Activated CD8-positive, alpha-beta T cell treated with anti-CD3 and anti-CD28 coated beads for 36 hours (primary cell): ENCODE measurements around the gene WDR70. TPM values are rescaled to one million over a fixed set of nuclear protein-coding genes. Genes with fewer than 3 reads are reported as not detected.
"Not testable (repeated sequence)": the region's sequence is repeated elsewhere in the genome, so short reads cannot be mapped to it uniquely, and the experiment has no call there.

Experiments used
- ATAC-seq: fragments of 200-7000 bp; cut with Tn5 transposase; one replicate; pipeline ENCODE4 v1.10.0; 2021; ENCODE audit warnings: mild to moderate bottlenecking, moderate library complexity
- CTCF ChIA-PET: fragments of 350-600 bp; sonication (Branson Sonifier 250); formaldehyde crosslinking; loops from one replicate; lab custom pipeline; 2021; ENCODE audit warnings: antibody characterized with exemption; lab: Charles Lee
- POLR2A ChIA-PET: fragments of 350-600 bp; sonication (Branson Sonifier 250); formaldehyde crosslinking; loops from one replicate; lab custom pipeline; 2021; ENCODE audit warnings: antibody characterized with exemption; lab: Charles Lee
- DNase-seq: peaks from one replicate; pipeline ENCODE4 v3.0.0-alpha.2; 2020
- H3K27ac Mint-ChIP-seq: one replicate; pipeline ENCODE4 v1.8.0; 2021; ENCODE audit warnings: mild to moderate bottlenecking, mixed read lengths
- H3K27me3 Mint-ChIP-seq: one replicate; pipeline ENCODE4 v1.8.0; 2021; ENCODE audit warnings: mixed read lengths
- H3K36me3 Mint-ChIP-seq: one replicate; pipeline ENCODE4 v1.8.0; 2021; ENCODE audit warnings: low read depth, mixed read lengths
- H3K4me1 Mint-ChIP-seq: one replicate; pipeline ENCODE4 v1.8.0; 2021; ENCODE audit warnings: low read depth, mixed read lengths
- H3K4me3 Mint-ChIP-seq: one replicate; pipeline ENCODE4 v1.8.0; 2021; ENCODE audit warnings: mild to moderate bottlenecking, moderate library complexity, mixed read lengths
- H3K9me3 Mint-ChIP-seq: one replicate; pipeline ENCODE4 v1.8.0; 2021; ENCODE audit warnings: mixed read lengths
- intact Hi-C: fragments of 100-400 bp; cut with micrococcal nuclease; formaldehyde crosslinking; loops from one replicate; pipeline ENCODE4 v1.10.0; 2022
- total RNA-seq, 2 experiments: library from RNA; stranded (reverse); gene quantifications; one replicate each; pipeline ENCODE4 v1.2.3, GENCODE V29; 2021
- TF ChIP-seq, protein P1 (sequence below): fragments of 200-600 bp; IDR thresholded peaks from one replicate; pipeline ENCODE4 v1.8.0; 2022; ENCODE audit warnings: antibody characterized with exemption, mild to moderate bottlenecking

WDR70 gene
- total RNA-seq, 2 experiments from 2014 or later: 30.8 to 32.7 TPM

DNA sequence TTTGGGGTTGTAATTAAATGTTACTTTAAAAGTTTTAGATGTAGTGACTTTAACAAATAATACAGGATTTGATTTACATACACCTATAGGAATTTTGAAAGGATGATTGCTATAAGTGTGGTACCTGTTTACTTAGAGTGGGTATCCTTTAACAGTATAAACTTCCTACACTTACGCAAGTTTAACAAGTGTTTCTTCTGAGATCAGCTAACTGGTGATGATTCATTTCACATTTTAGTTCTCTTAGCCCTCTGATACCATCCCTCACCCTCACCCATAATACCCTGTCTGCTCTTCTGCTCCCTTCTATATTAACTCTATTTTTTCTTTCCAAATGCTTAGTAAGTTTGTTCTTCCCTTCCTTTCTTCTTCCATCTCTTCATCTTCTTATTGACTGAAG lies 262.8 kb downstream of the WDR70 start:
- Mint-ChIP-seq H3K27me3 (no peaks in the 10 kb centered on the region), H3K27ac (no peak overlapping the region), H3K36me3 (peaks cover 16% of the 10 kb centered on the region), H3K4me3 (no peak overlapping the region), H3K4me1 (peaks cover 2% of the 10 kb centered on the region), H3K9me3 (peaks cover 20% of the 10 kb centered on the region)
- DNase-seq: no peak
- CTCF ChIA-PET: no interaction called here
- no peak for ATAC-seq
- intact Hi-C loops: no loop called here
- TF ChIP-seq, protein P1, sequence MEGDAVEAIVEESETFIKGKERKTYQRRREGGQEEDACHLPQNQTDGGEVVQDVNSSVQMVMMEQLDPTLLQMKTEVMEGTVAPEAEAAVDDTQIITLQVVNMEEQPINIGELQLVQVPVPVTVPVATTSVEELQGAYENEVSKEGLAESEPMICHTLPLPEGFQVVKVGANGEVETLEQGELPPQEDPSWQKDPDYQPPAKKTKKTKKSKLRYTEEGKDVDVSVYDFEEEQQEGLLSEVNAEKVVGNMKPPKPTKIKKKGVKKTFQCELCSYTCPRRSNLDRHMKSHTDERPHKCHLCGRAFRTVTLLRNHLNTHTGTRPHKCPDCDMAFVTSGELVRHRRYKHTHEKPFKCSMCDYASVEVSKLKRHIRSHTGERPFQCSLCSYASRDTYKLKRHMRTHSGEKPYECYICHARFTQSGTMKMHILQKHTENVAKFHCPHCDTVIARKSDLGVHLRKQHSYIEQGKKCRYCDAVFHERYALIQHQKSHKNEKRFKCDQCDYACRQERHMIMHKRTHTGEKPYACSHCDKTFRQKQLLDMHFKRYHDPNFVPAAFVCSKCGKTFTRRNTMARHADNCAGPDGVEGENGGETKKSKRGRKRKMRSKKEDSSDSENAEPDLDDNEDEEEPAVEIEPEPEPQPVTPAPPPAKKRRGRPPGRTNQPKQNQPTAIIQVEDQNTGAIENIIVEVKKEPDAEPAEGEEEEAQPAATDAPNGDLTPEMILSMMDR: no peak
- POLR2A ChIA-PET: no interaction called here

DNA sequence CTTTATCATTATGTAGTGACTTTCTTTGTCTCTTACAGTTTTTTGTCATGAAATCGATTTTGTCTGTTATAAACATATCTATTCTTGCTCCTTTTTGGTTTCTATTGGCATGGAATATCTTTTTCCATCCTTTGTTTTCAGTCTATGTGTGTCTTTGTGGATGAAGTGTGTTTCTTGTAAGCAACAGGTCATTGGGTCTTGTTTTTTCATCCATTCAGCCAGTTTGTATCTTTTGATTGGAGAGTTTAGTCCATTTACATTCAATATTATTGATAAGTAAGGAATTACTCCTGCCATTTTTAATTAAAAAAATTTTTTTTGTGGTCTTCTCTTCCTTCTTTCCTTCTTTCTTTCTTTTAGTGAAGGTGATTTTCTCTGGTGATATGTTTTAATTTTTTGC lies 266.6 kb downstream of the WDR70 start:
- TF ChIP-seq, protein P1: no peak
- no peak overlapping the region for H3K27ac Mint-ChIP-seq
- ChIA-PET POLR2A (no interaction called here), CTCF (no interaction called here)
- DNase-seq (no peak), ATAC-seq (no peak)
- H3K4me1 Mint-ChIP-seq: peaks cover 2% of the 10 kb centered on the region
- intact Hi-C loops: no loop called here
- H3K4me3 Mint-ChIP-seq: no peak overlapping the region
- peaks cover 28% of the 10 kb centered on the region for H3K36me3 Mint-ChIP-seq
- no peaks in the 10 kb centered on the region for H3K27me3 Mint-ChIP-seq
- peaks cover 30% of the 10 kb centered on the region for H3K9me3 Mint-ChIP-seq

DNA sequence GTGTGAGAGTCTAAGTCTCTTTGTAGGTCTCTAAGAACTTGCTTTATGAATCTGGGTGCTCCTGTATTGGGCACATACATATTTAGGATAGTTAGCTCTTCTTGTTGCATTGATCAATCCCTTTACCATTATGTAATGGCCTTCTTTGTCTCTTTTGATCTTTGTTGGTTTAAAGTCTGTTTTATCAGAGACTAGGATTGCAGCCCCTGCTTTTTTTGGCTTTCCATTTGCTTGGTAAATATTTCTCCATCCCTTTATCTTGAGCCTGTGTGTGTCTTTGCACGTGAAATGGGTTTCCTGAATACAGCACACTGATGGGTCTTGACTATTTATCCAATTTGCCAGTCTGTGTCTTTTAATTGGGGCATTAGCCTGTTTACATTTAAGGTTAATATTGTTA lies 275.4 kb downstream of the WDR70 start:
- H3K4me3 Mint-ChIP-seq, H3K27ac Mint-ChIP-seq, H3K4me1 Mint-ChIP-seq, ATAC-seq, POLR2A ChIA-PET, intact Hi-C loops, H3K27me3 Mint-ChIP-seq, DNase-seq, CTCF ChIA-PET: not testable (repeated sequence)
- H3K9me3 Mint-ChIP-seq: peaks cover 40% of the 10 kb centered on the region
- H3K36me3 Mint-ChIP-seq: peaks cover 52% of the 10 kb centered on the region

DNA sequence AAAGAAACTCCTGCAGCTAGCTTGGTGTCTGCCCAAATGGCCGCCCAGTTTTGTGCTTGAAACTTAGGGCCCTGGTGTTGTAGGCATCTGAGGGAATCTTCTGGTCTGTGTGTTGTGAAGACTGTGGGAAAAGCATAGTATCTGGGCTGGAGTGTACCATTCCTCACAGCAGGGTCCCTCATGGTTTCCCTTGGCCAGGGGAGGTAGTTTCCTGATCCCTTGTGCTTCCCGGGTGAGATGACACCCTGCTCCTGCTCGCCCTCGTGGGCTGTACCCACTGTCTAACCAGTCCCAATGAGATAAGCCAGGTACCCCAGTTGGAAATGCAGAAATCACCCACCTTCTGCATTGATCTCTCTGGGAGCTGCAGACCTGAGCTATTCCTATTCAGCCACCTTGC lies 277.9 kb downstream of the WDR70 start:
- TF ChIP-seq, protein P1: no peak
- POLR2A ChIA-PET: no interaction called here
- ATAC-seq (no peak), DNase-seq (no peak)
- no peak overlapping the region for H3K27ac Mint-ChIP-seq
- CTCF ChIA-PET: interaction anchor here (0.8 kb wide), 1 partner anchor 18 kb away, joined by 3 read pairs; no protein-coding TSS in a partner anchor
- intact Hi-C loops: no loop called here
- H3K4me3 Mint-ChIP-seq: no peak overlapping the region
- H3K27me3 Mint-ChIP-seq: no peaks in the 10 kb centered on the region
- H3K9me3 Mint-ChIP-seq: peaks cover 33% of the 10 kb centered on the region
- peaks cover 36% of the 10 kb centered on the region for H3K36me3 Mint-ChIP-seq
- peaks cover 5% of the 10 kb centered on the region for H3K4me1 Mint-ChIP-seq

DNA sequence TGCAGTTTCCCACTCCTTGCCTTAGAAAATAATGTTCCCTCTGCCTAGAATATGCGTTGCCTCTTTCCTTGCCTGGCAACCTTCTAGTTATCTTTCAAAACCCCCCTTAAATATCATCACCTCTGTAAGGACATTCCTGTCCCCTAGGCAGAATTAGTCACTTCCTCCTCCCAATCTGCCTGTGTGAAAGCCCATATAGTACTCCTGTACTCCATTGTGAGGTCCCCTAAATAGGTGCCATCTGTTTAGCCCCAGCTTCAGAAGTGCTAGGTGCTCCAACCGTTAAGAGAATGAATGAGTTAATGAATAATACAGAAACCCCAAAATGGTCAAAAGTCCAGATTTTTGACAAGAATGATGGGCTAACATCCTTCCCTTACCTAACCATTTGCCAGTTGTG lies 279.3 kb downstream of the WDR70 start:
- H3K9me3 Mint-ChIP-seq: peaks cover 19% of the 10 kb centered on the region
- peaks cover 5% of the 10 kb centered on the region for H3K4me1 Mint-ChIP-seq
- DNase-seq (no peak), ATAC-seq (no peak)
- ChIA-PET POLR2A (no interaction called here), CTCF (no interaction called here)
- TF ChIP-seq, protein P1: no peak
- H3K27me3 Mint-ChIP-seq: no peaks in the 10 kb centered on the region
- H3K36me3 Mint-ChIP-seq: peaks cover 23% of the 10 kb centered on the region
- no peak overlapping the region for H3K27ac Mint-ChIP-seq
- intact Hi-C loops: no loop called here
- H3K4me3 Mint-ChIP-seq: no peak overlapping the region

DNA sequence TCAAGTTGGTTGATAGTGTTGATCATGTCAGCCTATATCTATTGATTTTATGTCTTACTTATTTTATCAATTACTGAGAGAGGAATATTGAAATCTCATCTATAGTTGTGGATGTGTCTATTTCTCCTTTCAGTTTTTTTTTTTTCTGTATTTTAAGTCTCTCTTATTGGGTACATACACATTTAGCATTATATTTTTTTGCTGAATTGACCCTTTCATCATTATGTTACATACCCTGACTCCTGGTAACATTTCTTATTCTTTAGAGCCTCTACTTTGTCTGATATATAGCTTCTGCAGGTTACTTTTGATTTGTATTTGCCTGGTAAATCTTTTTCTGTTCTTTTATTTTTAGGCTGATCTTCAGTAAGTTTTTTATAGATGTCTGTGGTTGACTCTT lies 281.2 kb downstream of the WDR70 start:
- no peak overlapping the region for H3K4me3 Mint-ChIP-seq
- H3K27me3 Mint-ChIP-seq: no peaks in the 10 kb centered on the region
- ATAC-seq (no peak), DNase-seq (no peak)
- TF ChIP-seq, protein P1: no peak
- peaks cover 3% of the 10 kb centered on the region for H3K9me3 Mint-ChIP-seq
- H3K4me1 Mint-ChIP-seq: peaks cover 5% of the 10 kb centered on the region
- CTCF ChIA-PET: no interaction called here
- POLR2A ChIA-PET: no interaction called here
- no peak overlapping the region for H3K27ac Mint-ChIP-seq
- intact Hi-C loops: no loop called here
- peaks cover 5% of the 10 kb centered on the region for H3K36me3 Mint-ChIP-seq
